ENCODE measurements around the gene ANKRD55. TPM values are rescaled to one million over a fixed set of nuclear protein-coding genes. Genes with fewer than 3 reads are reported as not detected.
"Not testable (repeated sequence)": the region's sequence is repeated elsewhere in the genome, so short reads cannot be mapped to it uniquely, and the experiment has no call there.

ANKRD55 gene
- total RNA-seq (2014; rRNA removed; shearing (Covaris generic); ENCODE audit: low replicate concordance), result not detected in 2 replicates

GRCh38 chr5:56233230-56233629 lies at the start of gene ANKRD55:
Gene ANKRD55 (minus strand): TSS chr5:56233330. CDS start chr5:56232913, 417 bp downstream.
- no peaks in the 10 kb centered on the region for H3K27me3 ChIP-seq
- no peak within 1 kb of the TSS for H3K4me3 ChIP-seq
- H3K36me3 ChIP-seq, result no peaks in the 10 kb centered on the region
- no peaks in the 10 kb centered on the region for H3K9me3 ChIP-seq
- no peak for DNase-seq

- Histone ChIP-seq H3K27me3 (no peaks in the 10 kb centered on the region), H3K9me3 (peaks cover 3% of the 10 kb centered on the region; the same call in 1 of the 2 replicates)
- no peak for DNase-seq
Observed at GRCh38 chr5:56282216-56282615, 49.1 kb upstream of the ANKRD55 start.

GRCh38 chr5:56281489-56282165 lies 48.5 kb upstream of the ANKRD55 start:
- DNase-seq, result no peak
- Histone ChIP-seq H3K36me3 (no peaks in the 10 kb centered on the region), H3K4me3 (no peak overlapping the region), H3K9me3 (peaks cover 3% of the 10 kb centered on the region; the same call in 1 of the 2 replicates), H3K27me3 (no peaks in the 10 kb centered on the region)

More at GRCh38 chr5:56282216-56282615, 49.1 kb upstream of the ANKRD55 start:
- H3K36me3 ChIP-seq, result no peaks in the 10 kb centered on the region
- H3K4me3 ChIP-seq, result no peak overlapping the region

GRCh38 chr5:56279979-56280378 lies 46.8 kb upstream of the ANKRD55 start:
- Histone ChIP-seq H3K9me3 (peaks cover 3% of the 10 kb centered on the region; the same call in 1 of the 2 replicates), H3K27me3 (no peaks in the 10 kb centered on the region), H3K36me3 (no peaks in the 10 kb centered on the region), H3K4me3 (no peak overlapping the region)
- peak; percentile 40 for DNase-seq

- no peak for DNase-seq
- Histone ChIP-seq H3K4me3 (no peak overlapping the region), H3K9me3 (peaks cover 3% of the 10 kb centered on the region; the same call in 1 of the 2 replicates), H3K27me3 (no peaks in the 10 kb centered on the region), H3K36me3 (no peaks in the 10 kb centered on the region)
Observed at GRCh38 chr5:56279291-56279690, 46.2 kb upstream of the ANKRD55 start.

- Histone ChIP-seq H3K36me3 (no peaks in the 10 kb centered on the region), H3K27me3 (no peaks in the 10 kb centered on the region), H3K9me3 (peaks cover 3% of the 10 kb centered on the region; the same call in 1 of the 2 replicates), H3K4me3 (no peak overlapping the region)
- DNase-seq, result no peak
Observed at GRCh38 chr5:56278335-56278753, 45.2 kb upstream of the ANKRD55 start.

GRCh38 chr5:56277573-56277972 lies 44.4 kb upstream of the ANKRD55 start:
- Histone ChIP-seq H3K9me3 (peaks cover 3% of the 10 kb centered on the region; the same call in 1 of the 2 replicates), H3K4me3 (no peak overlapping the region), H3K27me3 (no peaks in the 10 kb centered on the region), H3K36me3 (no peaks in the 10 kb centered on the region)
- DNase-seq, result no peak

GRCh38 chr5:56273376-56273955 lies 40.3 kb upstream of the ANKRD55 start:
- no peak for DNase-seq
- Histone ChIP-seq H3K4me3 (no peak overlapping the region), H3K9me3 (no peaks in the 10 kb centered on the region), H3K36me3 (no peaks in the 10 kb centered on the region), H3K27me3 (no peaks in the 10 kb centered on the region)

GRCh38 chr5:56272765-56273164 lies 39.6 kb upstream of the ANKRD55 start:
- H3K27me3 ChIP-seq, result no peaks in the 10 kb centered on the region
- no peaks in the 10 kb centered on the region for H3K36me3 ChIP-seq
- DNase-seq, result no peak
- H3K4me3 ChIP-seq, result no peak overlapping the region
- no peaks in the 10 kb centered on the region for H3K9me3 ChIP-seq

GRCh38 chr5:56270568-56271392 lies 37.6 kb upstream of the ANKRD55 start:
- no peaks in the 10 kb centered on the region for H3K9me3 ChIP-seq
- no peaks in the 10 kb centered on the region for H3K36me3 ChIP-seq
- H3K4me3 ChIP-seq, result no peak overlapping the region
- peak; percentile 76 for DNase-seq
- H3K27me3 ChIP-seq, result no peaks in the 10 kb centered on the region

- H3K9me3 ChIP-seq, result no peaks in the 10 kb centered on the region
- no peaks in the 10 kb centered on the region for H3K27me3 ChIP-seq
- no peak for DNase-seq
- no peak overlapping the region for H3K4me3 ChIP-seq
- no peaks in the 10 kb centered on the region for H3K36me3 ChIP-seq
Observed at GRCh38 chr5:56270058-56270457, 36.9 kb upstream of the ANKRD55 start.

GRCh38 chr5:56269216-56269927 lies 36.2 kb upstream of the ANKRD55 start:
- DNase-seq, result peak; percentile 17
- Histone ChIP-seq H3K9me3 (no peaks in the 10 kb centered on the region), H3K27me3 (no peaks in the 10 kb centered on the region), H3K36me3 (no peaks in the 10 kb centered on the region), H3K4me3 (no peak overlapping the region)

GRCh38 chr5:56268707-56269106 lies 35.6 kb upstream of the ANKRD55 start:
- not testable (repeated sequence) for H3K27me3 ChIP-seq, H3K9me3 ChIP-seq, DNase-seq, H3K4me3 ChIP-seq, H3K36me3 ChIP-seq

GRCh38 chr5:56267856-56268255 lies 34.7 kb upstream of the ANKRD55 start:
- Histone ChIP-seq H3K36me3 (no peaks in the 10 kb centered on the region), H3K9me3 (no peaks in the 10 kb centered on the region), H3K4me3 (no peak overlapping the region)

GRCh38 chr5:56264417-56265025 lies 31.4 kb upstream of the ANKRD55 start:
- Histone ChIP-seq H3K4me3 (no peak overlapping the region), H3K27me3 (no peaks in the 10 kb centered on the region), H3K36me3 (no peaks in the 10 kb centered on the region), H3K9me3 (no peaks in the 10 kb centered on the region)
- DNase-seq, result peak; percentile 82

More at GRCh38 chr5:56267856-56268255, 34.7 kb upstream of the ANKRD55 start:
- H3K27me3 ChIP-seq, result no peaks in the 10 kb centered on the region
- no peak for DNase-seq

GRCh38 chr5:56262279-56262678 lies 29.1 kb upstream of the ANKRD55 start:
- H3K4me3 ChIP-seq, result no peak overlapping the region
- no peak for DNase-seq
- H3K27me3 ChIP-seq, result no peaks in the 10 kb centered on the region
- no peaks in the 10 kb centered on the region for H3K9me3 ChIP-seq
- no peaks in the 10 kb centered on the region for H3K36me3 ChIP-seq

Measured in MG63 (cell line).